HEK293 (cell line): Measurements from ENCODE around the gene HUNK.

Source experiments
- CTCF ChIA-PET: fragments of 350-600 bp; formaldehyde crosslinking; extraction: SDS; loops from one replicate; lab custom pipeline; 2021; ENCODE audit warnings: antibody characterized with exemption; lab: Yijun Ruan, JAX
- POLR2A ChIA-PET: fragments of 300-600 bp; formaldehyde crosslinking; extraction: SDS; loops from one replicate; lab custom pipeline; 2020; ENCODE audit warnings: antibody characterized with exemption, inconsistent platforms; lab: Yijun Ruan, JAX
- H3K27ac ChIP-seq: fragments of 200-500 bp; sonication (Bioruptor generic); 2 replicates; pipeline ENCODE4 v1.5.1; 2014; ENCODE audit warnings: low read depth, low read length, control low read depth, inconsistent platforms; ENCODE audit errors: extremely low read depth
- H3K36me3 ChIP-seq, 2 experiments: fragments of 200-500 bp in 1 of 2; sonication (Bioruptor generic) in 1 of 2; 1 replicate in 1 of 2; 2 replicates in 1 of 2; pipeline ENCODE4 v1.5.1; 2014 to 2017; ENCODE audit warnings: inconsistent platforms in 2 of 2, low read length in 2 of 2; ENCODE audit not compliant: control insufficient read depth in 2 of 2, insufficient read depth in 1 of 2
- H3K4me1 ChIP-seq: fragments of 200-500 bp; sonication (Bioruptor generic); 2 replicates; pipeline ENCODE4 v1.5.1; 2014; ENCODE audit warnings: mild to moderate bottlenecking, low read length, inconsistent platforms; ENCODE audit not compliant: control insufficient read depth, insufficient read depth
- H3K4me3 ChIP-seq: 2 replicates; pipeline ENCODE4 v1.5.1; 2011; ENCODE audit warnings: low read depth, mild to moderate bottlenecking, control low read depth, low read length, moderate library complexity
- H3K9me3 ChIP-seq: fragments of 200-500 bp; sonication (Bioruptor generic); 2 replicates; pipeline ENCODE4 v1.5.1; 2014; ENCODE audit warnings: low read depth, low read length, inconsistent platforms; ENCODE audit not compliant: control insufficient read depth, insufficient read depth
- BCL11A ChIP-seq: fragments of 450-650 bp; formaldehyde crosslinking; IDR thresholded peaks from 2 replicates; pipeline ENCODE4 v1.5.1; 2016; ENCODE audit warnings: low read depth, missing biosample characterization, missing genetic modification characterization
- INSM2 ChIP-seq: fragments of 450-650 bp; formaldehyde crosslinking; IDR thresholded peaks from 2 replicates; pipeline ENCODE4 v1.5.1; 2016; ENCODE audit warnings: missing biosample characterization, missing genetic modification characterization
- KLF7 ChIP-seq: fragments of 450-650 bp; formaldehyde crosslinking; IDR thresholded peaks from 2 replicates; pipeline ENCODE4 v1.5.1; 2016; ENCODE audit warnings: missing biosample characterization, missing genetic modification characterization, borderline replicate concordance
- OSR2 ChIP-seq: fragments of 450-650 bp; formaldehyde crosslinking; IDR thresholded peaks from 2 replicates; pipeline ENCODE4 v1.5.1; 2016; ENCODE audit warnings: missing biosample characterization, missing genetic modification characterization
- SCRT2 ChIP-seq: fragments of 450-650 bp; formaldehyde crosslinking; IDR thresholded peaks from 2 replicates; pipeline ENCODE4 v1.5.1; 2016; ENCODE audit warnings: missing biosample characterization, missing genetic modification characterization
- ZBTB8A ChIP-seq: fragments of 450-650 bp; formaldehyde crosslinking; IDR thresholded peaks from 2 replicates; pipeline ENCODE4 v1.5.1; 2016; ENCODE audit warnings: missing biosample characterization, missing genetic modification characterization
- ZFP41 ChIP-seq: fragments of 450-650 bp; formaldehyde crosslinking; IDR thresholded peaks from 2 replicates; pipeline ENCODE4 v1.5.1; 2016; ENCODE audit warnings: missing biosample characterization, missing genetic modification characterization, borderline replicate concordance
- ZNF114 ChIP-seq: fragments of 450-650 bp; formaldehyde crosslinking; IDR thresholded peaks from 2 replicates; pipeline ENCODE4 v1.5.0; 2017; ENCODE audit warnings: missing biosample characterization, missing genetic modification characterization
- ZNF146 ChIP-seq: fragments of 450-650 bp; formaldehyde crosslinking; IDR thresholded peaks from 2 replicates; pipeline ENCODE4 v1.5.1; 2016; ENCODE audit warnings: missing biosample characterization, missing genetic modification characterization
- ZNF239 ChIP-seq: fragments of 450-650 bp; formaldehyde crosslinking; IDR thresholded peaks from 2 replicates; pipeline ENCODE4 v1.5.1; 2016; ENCODE audit warnings: missing biosample characterization, missing genetic modification characterization
- ZNF311 ChIP-seq: fragments of 450-650 bp; formaldehyde crosslinking; IDR thresholded peaks from 2 replicates; pipeline ENCODE4 v1.5.1; 2017; ENCODE audit warnings: missing biosample characterization, missing genetic modification characterization, borderline replicate concordance
- ZNF37A ChIP-seq: fragments of 450-650 bp; IDR thresholded peaks from 2 replicates; pipeline ENCODE4 v1.5.1; 2018; ENCODE audit warnings: missing biosample characterization, missing genetic modification characterization
- ZNF391 ChIP-seq: fragments of 450-650 bp; formaldehyde crosslinking; IDR thresholded peaks from 2 replicates; pipeline ENCODE4 v1.5.1; 2016; ENCODE audit warnings: low read depth, missing biosample characterization, missing genetic modification characterization, borderline replicate concordance
- ZNF48 ChIP-seq: fragments of 450-650 bp; formaldehyde crosslinking; IDR thresholded peaks from 2 replicates; pipeline ENCODE4 v1.5.1; 2016; ENCODE audit warnings: missing biosample characterization, missing genetic modification characterization
- ZNF514 ChIP-seq: fragments of 450-650 bp; formaldehyde crosslinking; IDR thresholded peaks from 2 replicates; pipeline ENCODE4 v1.5.1; 2016; ENCODE audit warnings: missing biosample characterization, missing genetic modification characterization
- ZNF549 ChIP-seq: fragments of 450-650 bp; IDR thresholded peaks from 2 replicates; pipeline ENCODE4 v1.5.1; 2018; ENCODE audit warnings: missing biosample characterization, missing genetic modification characterization, mild to moderate bottlenecking, inconsistent platforms, moderate library complexity
- ZNF677 ChIP-seq: fragments of 450-650 bp; IDR thresholded peaks from 2 replicates; pipeline ENCODE4 v1.5.0; 2018; ENCODE audit warnings: missing biosample characterization, mild to moderate bottlenecking, missing genetic modification characterization, moderate library complexity
- ZSCAN16 ChIP-seq: fragments of 450-650 bp; formaldehyde crosslinking; IDR thresholded peaks from 2 replicates; pipeline ENCODE4 v1.5.1; 2016; ENCODE audit warnings: missing biosample characterization, missing genetic modification characterization
- ZSCAN23 ChIP-seq: fragments of 450-650 bp; formaldehyde crosslinking; IDR thresholded peaks from 2 replicates; pipeline ENCODE4 v1.5.1; 2016; ENCODE audit warnings: missing biosample characterization, missing genetic modification characterization
- TF ChIP-seq, protein P1 (sequence below): fragments of 450-650 bp; formaldehyde crosslinking; IDR thresholded peaks from 2 replicates; pipeline ENCODE4 v1.5.1; 2016; ENCODE audit warnings: missing biosample characterization, missing genetic modification characterization
- TF ChIP-seq, protein P2 (sequence below): fragments of 450-650 bp; formaldehyde crosslinking; conservative IDR thresholded peaks from 2 replicates; pipeline ENCODE4 v1.5.1; 2016; ENCODE audit warnings: low read depth, missing biosample characterization, missing genetic modification characterization
- TF ChIP-seq, protein P3 (sequence below): fragments of 450-650 bp; formaldehyde crosslinking; conservative IDR thresholded peaks from 2 replicates; pipeline ENCODE4 v1.5.1; 2016; ENCODE audit warnings: low read depth, missing biosample characterization, missing genetic modification characterization

HUNK gene

DNA sequence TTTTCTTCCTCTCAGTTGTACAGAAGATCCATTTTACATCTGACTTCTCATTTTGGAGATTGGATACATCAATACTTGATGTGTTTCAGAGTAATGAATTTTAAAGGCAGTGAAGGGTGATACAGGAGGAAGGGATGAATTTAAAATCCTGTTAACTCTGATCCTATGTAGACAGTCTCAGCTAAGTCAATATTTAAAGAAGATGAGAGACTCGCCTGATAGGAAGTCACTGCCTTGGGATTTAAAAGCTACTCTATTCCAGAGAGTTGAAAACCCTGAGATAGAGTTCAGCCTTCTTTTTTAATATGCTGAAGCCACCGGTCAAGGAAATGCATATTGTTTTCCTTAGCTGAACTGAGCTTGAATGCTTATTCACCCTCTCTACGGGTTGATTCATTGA, 42.7 kb downstream of the HUNK start:
- ChIA-PET POLR2A (no interaction called here), CTCF (no interaction called here)

GRCh38 chr21:31917108-31917507, 44.3 kb downstream of the HUNK start:
- POLR2A ChIA-PET = interaction anchor here (0.7 kb wide), 1 partner anchor 60 kb away, joined by 5 read pairs; no protein-coding TSS in a partner anchor

More for the DNA sequence above, 42.7 kb downstream of the HUNK start:
- TF ChIP-seq ZNF48 (tag by site-specific recombination) (no peak), ZNF146 (tag by site-specific recombination) (no peak), ZFP41 (tag by site-specific recombination) (no peak), BCL11A (tag by site-specific recombination) (no peak), ZNF311 (tag by site-specific recombination) (no peak), ZBTB8A (tag by site-specific recombination) (no peak), SCRT2 (tag by site-specific recombination) (no peak), ZNF114 (tag by site-specific recombination) (no peak), ZNF549 (tag by site-specific recombination) (no peak), ZSCAN16 (tag by site-specific recombination) (no peak), OSR2 (tag by site-specific recombination) (no peak), ZSCAN23 (tag by site-specific recombination) (no peak)
- TF ChIP-seq, protein P1, sequence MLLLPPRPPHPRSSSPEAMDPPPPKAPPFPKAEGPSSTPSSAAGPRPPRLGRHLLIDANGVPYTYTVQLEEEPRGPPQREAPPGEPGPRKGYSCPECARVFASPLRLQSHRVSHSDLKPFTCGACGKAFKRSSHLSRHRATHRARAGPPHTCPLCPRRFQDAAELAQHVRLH (tag by site-specific recombination) = no peak
- TF ChIP-seq, protein P2, sequence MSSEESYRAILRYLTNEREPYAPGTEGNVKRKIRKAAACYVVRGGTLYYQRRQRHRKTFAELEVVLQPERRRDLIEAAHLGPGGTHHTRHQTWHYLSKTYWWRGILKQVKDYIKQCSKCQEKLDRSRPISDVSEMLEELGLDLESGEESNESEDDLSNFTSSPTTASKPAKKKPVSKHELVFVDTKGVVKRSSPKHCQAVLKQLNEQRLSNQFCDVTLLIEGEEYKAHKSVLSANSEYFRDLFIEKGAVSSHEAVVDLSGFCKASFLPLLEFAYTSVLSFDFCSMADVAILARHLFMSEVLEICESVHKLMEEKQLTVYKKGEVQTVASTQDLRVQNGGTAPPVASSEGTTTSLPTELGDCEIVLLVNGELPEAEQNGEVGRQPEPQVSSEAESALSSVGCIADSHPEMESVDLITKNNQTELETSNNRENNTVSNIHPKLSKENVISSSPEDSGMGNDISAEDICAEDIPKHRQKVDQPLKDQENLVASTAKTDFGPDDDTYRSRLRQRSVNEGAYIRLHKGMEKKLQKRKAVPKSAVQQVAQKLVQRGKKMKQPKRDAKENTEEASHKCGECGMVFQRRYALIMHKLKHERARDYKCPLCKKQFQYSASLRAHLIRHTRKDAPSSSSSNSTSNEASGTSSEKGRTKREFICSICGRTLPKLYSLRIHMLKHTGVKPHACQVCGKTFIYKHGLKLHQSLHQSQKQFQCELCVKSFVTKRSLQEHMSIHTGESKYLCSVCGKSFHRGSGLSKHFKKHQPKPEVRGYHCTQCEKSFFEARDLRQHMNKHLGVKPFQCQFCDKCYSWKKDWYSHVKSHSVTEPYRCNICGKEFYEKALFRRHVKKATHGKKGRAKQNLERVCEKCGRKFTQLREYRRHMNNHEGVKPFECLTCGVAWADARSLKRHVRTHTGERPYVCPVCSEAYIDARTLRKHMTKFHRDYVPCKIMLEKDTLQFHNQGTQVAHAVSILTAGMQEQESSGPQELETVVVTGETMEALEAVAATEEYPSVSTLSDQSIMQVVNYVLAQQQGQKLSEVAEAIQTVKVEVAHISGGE (tag by site-specific recombination) = no peak
- H3K27ac ChIP-seq = no peak overlapping the region
- no peak overlapping the region for H3K4me3 ChIP-seq
- peaks cover 6% of the 10 kb centered on the region for H3K4me1 ChIP-seq
- H3K36me3 ChIP-seq = no peaks in the 10 kb centered on the region
- H3K9me3 ChIP-seq = no peaks in the 10 kb centered on the region

More at GRCh38 chr21:31917108-31917507, 44.3 kb downstream of the HUNK start:
- Histone ChIP-seq H3K4me1 (peaks cover 6% of the 10 kb centered on the region), H3K36me3 (no peaks in the 10 kb centered on the region), H3K9me3 (no peaks in the 10 kb centered on the region), H3K4me3 (no peak overlapping the region), H3K27ac (no peak overlapping the region)
- CTCF ChIA-PET = no interaction called here
- TF ChIP-seq, protein P3, sequence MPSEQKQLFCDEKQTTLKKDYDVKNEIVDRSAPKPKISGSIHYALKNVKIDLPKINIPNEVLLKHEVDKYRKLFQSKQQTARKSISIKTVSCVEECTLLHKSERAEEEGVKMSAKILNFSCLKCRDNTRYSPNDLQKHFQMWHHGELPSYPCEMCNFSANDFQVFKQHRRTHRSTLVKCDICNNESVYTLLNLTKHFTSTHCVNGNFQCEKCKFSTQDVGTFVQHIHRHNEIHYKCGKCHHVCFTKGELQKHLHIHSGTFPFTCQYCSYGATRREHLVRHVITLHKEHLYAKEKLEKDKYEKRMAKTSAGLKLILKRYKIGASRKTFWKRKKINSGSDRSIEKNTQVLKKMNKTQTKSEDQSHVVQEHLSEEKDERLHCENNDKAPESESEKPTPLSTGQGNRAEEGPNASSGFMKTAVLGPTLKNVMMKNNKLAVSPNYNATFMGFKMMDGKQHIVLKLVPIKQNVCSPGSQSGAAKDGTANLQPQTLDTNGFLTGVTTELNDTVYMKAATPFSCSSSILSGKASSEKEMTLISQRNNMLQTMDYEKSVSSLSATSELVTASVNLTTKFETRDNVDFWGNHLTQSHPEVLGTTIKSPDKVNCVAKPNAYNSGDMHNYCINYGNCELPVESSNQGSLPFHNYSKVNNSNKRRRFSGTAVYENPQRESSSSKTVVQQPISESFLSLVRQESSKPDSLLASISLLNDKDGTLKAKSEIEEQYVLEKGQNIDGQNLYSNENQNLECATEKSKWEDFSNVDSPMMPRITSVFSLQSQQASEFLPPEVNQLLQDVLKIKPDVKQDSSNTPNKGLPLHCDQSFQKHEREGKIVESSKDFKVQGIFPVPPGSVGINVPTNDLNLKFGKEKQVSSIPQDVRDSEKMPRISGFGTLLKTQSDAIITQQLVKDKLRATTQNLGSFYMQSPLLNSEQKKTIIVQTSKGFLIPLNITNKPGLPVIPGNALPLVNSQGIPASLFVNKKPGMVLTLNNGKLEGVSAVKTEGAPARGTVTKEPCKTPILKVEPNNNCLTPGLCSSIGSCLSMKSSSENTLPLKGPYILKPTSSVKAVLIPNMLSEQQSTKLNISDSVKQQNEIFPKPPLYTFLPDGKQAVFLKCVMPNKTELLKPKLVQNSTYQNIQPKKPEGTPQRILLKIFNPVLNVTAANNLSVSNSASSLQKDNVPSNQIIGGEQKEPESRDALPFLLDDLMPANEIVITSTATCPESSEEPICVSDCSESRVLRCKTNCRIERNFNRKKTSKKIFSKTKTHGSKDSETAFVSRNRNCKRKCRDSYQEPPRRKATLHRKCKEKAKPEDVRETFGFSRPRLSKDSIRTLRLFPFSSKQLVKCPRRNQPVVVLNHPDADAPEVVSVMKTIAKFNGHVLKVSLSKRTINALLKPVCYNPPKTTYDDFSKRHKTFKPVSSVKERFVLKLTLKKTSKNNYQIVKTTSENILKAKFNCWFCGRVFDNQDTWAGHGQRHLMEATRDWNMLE (tag by site-specific recombination) = no peak
- TF ChIP-seq ZNF514 (tag by site-specific recombination) (no peak), KLF7 (tag by site-specific recombination) (no peak), ZNF677 (tag by site-specific recombination) (no peak), ZNF37A (tag by site-specific recombination) (no peak), INSM2 (no peak), ZNF239 (tag by site-specific recombination) (no peak), ZNF391 (no peak)
